WERI-Rb-1 (cell line): Measurements from ENCODE around the gene PNPLA6.

Source experiments
- DNase-seq: peaks from one replicate; pipeline ENCODE4 v3.0.0-alpha.2; 2020
- H3K27ac ChIP-seq: fragments of 250-450 bp; sonication (Bioruptor Pico); 2 replicates; pipeline ENCODE4 v1.5.1; 2020; ENCODE audit warnings: mild to moderate bottlenecking, moderate library complexity
- H3K27me3 ChIP-seq: fragments of 250-450 bp; sonication (Bioruptor Pico); 2 replicates; pipeline ENCODE4 v1.5.1; 2021; ENCODE audit warnings: mild to moderate bottlenecking, low read depth, moderate library complexity; ENCODE audit not compliant: insufficient read depth, severe bottlenecking
- H3K36me3 ChIP-seq: fragments of 250-450 bp; sonication (Bioruptor Pico); 2 replicates; pipeline ENCODE4 v1.5.1; 2020; ENCODE audit warnings: mild to moderate bottlenecking, moderate library complexity
- H3K4me3 ChIP-seq: 2 replicates; pipeline ENCODE4 v1.5.1; 2011; ENCODE audit warnings: low read depth, mild to moderate bottlenecking, control low read depth, low read length
- H3K9me3 ChIP-seq: fragments of 250-450 bp; sonication (Bioruptor Pico); 2 replicates; pipeline ENCODE4 v1.5.1; 2021; ENCODE audit warnings: mild to moderate bottlenecking, moderate library complexity; ENCODE audit not compliant: severe bottlenecking
- CTCF ChIP-seq: IDR thresholded peaks from 2 replicates; pipeline ENCODE4 v1.5.1; 2011; ENCODE audit warnings: low read depth, mild to moderate bottlenecking, control low read depth, inconsistent platforms, low read length

The PNPLA6 gene

GRCh38 chr19:7509625-7510024 lies 25.9 kb upstream of the PNPLA6 start:
- TF ChIP-seq CTCF: no peak
- peaks cover 41% of the 10 kb centered on the region for H3K27me3 ChIP-seq
- no peak for DNase-seq
- H3K9me3 ChIP-seq: peaks cover 5% of the 10 kb centered on the region
- H3K27ac ChIP-seq: no peak overlapping the region
- no peak overlapping the region for H3K4me3 ChIP-seq
- H3K36me3 ChIP-seq: no peaks in the 10 kb centered on the region

- peaks cover 5% of the 10 kb centered on the region for H3K9me3 ChIP-seq
- peaks cover 65% of the 10 kb centered on the region for H3K27me3 ChIP-seq
- H3K36me3 ChIP-seq: no peaks in the 10 kb centered on the region
- H3K27ac ChIP-seq: no peak overlapping the region
- TF ChIP-seq CTCF: no peak
- no peak overlapping the region for H3K4me3 ChIP-seq
- peak; percentile 94 for DNase-seq
Measured at GRCh38 chr19:7512400-7512851, 23.1 kb upstream of the PNPLA6 start.

DNA sequence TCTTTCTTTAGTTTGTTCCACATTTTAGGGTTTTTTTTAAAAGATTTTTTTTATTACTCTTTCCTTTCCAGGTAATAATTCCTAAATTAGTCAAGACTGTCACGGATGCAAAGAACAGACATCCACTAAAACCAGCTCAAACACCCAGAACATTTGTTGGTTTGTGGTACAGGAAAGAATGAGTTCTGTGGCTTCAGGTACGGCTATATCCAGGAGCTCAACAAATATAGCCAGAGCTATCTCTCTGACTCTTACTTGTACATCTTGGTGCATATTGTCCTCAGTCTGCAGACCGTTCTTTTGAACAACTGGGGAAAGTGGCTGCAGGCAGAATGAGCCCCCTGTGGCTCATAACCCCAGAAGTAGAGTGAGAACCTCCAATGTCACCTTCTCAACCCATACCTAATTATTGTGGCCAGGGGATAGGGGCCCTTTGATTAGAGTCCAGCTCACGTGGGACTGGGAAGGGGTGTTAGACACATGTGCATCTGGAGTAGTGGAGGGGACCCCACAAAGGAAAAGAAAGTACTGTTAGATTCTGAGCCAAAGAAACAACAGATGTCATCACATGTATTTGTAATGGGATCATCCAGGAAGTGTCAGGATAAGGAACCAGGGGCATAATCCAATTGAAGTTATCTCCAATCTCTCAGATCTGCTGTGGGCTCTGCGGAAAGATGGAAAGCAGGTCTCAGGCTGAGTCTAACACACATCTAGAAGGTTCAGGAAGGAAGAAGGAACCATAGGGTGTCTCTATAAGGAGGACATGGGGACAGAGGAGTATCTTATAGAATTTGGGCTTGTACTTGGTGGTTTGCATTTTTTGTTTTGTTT lies 21.5 kb upstream of the PNPLA6 start:
- Histone ChIP-seq H3K36me3 (no peaks in the 10 kb centered on the region), H3K27me3 (peaks cover 64% of the 10 kb centered on the region), H3K27ac (no peak overlapping the region), H3K4me3 (no peak overlapping the region), H3K9me3 (peaks cover 5% of the 10 kb centered on the region)
- no peak for DNase-seq
- no peak for TF ChIP-seq CTCF

DNA sequence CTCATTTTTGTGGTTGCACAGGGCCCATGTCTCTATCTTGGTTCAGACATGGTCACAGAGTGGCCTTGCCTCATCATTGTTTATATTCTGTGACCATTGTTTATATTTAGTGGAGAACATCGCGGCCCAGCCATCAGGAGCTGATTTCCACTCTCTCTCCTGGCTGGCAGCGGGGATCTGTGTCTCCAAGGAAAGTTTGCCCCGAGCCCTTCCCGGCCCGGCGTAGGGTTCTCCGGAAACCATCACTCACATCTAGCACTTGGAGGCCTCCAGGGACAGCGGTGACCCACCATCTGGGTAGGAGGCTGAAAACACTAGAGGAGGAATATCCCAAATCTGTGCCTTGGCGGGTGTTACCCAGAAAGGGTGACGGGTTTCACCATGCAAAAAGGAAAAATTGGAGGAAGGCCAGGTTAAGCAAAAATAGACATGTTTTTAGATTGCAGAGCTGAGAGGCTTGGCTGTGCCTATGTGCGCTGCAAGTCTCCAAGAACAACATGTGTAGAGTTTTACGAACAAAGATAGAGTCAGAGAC lies 20.3 kb upstream of the PNPLA6 start:
- H3K27ac ChIP-seq: no peak overlapping the region
- H3K27me3 ChIP-seq: peaks cover 55% of the 10 kb centered on the region
- DNase-seq: no peak
- no peak for TF ChIP-seq CTCF
- peaks cover 5% of the 10 kb centered on the region for H3K9me3 ChIP-seq
- no peaks in the 10 kb centered on the region for H3K36me3 ChIP-seq
- H3K4me3 ChIP-seq: no peak overlapping the region

GRCh38 chr19:7515645-7516151 lies 19.8 kb upstream of the PNPLA6 start, which contains the start of gene ZNF358:
TSS of gene ZNF358 (plus strand) at chr19:7516103. CDS start at chr19:7519243, 3,140 bp downstream.
- Histone ChIP-seq H3K9me3 (peaks cover 5% of the 10 kb centered on the region), H3K27ac (no peak within 1 kb of the TSS), H3K36me3 (no peaks in the 10 kb centered on the region), H3K4me3 (peak within 1 kb of the TSS; percentile 36), H3K27me3 (peaks cover 52% of the 10 kb centered on the region)
- no peak for TF ChIP-seq CTCF
- DNase-seq: peak; percentile 54
